COLO668 (cell line): ENCODE measurements around the gene INVS.
"Not testable (repeated sequence)": the region's sequence is repeated elsewhere in the genome, so short reads cannot be mapped to it uniquely, and the experiment has no call there.

Source experiments
- DNase-seq: peaks from one replicate; lab custom pipeline; 2025; ENCODE audit not compliant: unreplicated experiment; lab: John Stamatoyannopoulos, UW

INVS gene

GRCh38 chr9:100193078-100193477 is 94.0 kb downstream of the INVS start:
- DNase-seq = no peak

- DNase-seq = no peak
Measured at GRCh38 chr9:100196215-100196614, 97.2 kb downstream of the INVS start.

DNA sequence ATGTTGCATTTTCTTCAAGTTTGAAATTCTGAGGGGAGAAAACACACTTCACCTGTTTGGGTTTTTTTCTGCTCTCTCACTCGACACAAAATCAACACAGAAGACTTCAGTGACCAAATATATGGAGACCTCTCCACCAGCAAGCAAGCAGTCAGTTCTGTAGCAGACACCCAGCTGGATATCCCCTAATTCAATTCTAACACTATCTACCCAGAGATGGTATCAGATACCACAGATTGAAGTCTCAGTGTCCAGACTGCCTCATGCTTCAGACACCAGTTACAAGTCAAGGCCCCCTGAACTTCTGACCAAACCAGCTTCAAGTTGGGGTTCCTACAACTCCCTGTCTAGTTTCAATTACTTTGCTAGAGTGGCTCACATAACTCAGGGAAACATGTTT is 97.8 kb downstream of the INVS start:
- no peak for DNase-seq

DNA sequence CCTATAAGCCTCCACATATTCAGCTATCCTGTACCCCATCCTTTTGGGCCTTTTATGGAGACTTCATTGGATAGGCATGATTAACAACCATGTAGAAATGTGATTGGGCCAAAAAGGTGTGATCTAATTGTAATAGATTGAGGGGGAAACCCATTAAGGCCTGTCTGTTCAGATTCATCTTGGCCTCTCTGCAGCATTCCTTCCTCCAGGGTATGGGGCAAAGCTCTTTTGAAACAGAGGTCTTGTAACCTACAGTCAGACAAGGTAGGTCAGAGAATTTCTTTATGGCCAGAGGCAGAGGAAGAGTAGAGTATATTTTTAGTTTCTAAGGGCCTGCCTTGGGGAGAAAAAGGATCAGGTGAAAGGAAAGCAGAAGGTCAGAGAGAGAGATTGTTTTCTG is 98.5 kb downstream of the INVS start:
- DNase-seq = no peak

- no peak for DNase-seq
Measured at GRCh38 chr9:100202806-100203205, 103.8 kb downstream of the INVS start.

- DNase-seq = no peak
Measured at GRCh38 chr9:100204796-100205195, 105.8 kb downstream of the INVS start.

- DNase-seq = no peak
Measured at GRCh38 chr9:100206899-100207298, 107.9 kb downstream of the INVS start.

DNA sequence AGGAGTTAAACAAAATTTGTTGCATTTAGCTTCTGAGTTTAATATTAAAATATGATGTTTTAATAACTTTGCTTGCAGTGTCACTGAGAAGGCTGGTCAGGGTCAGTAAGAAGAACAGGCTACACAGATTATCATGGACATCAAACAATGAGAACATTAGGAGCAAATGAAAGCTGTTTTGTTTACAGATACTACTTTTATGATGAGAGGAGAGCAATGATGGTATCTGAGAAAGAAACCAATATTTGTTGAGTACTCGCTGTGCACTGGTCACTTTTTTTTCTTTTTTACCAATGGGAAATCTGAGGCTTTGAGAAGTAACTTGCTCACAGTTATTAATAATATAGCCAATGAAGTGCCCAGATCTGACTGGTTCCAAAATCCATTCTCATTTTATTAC is 109.6 kb downstream of the INVS start:
- DNase-seq = no peak

DNA sequence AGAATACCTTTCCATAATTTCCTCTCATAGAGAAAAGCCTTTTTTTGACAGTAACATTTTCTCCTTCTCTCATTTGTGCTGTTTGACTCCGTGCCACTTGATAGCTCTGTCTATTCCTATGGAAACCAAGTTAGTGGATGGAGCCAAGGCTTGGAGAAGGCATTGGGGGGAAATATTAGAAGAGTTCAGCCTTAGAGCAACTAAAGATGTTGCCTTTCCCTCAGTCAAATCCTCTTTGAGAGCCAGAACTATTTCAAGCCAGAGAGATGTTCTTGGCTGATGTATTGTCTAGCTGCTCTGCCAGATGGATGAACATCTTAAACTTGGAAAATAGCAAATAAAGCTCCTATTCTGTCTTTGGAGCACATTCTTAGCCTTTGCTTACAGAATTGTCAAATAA is 112.4 kb downstream of the INVS start:
- DNase-seq = no peak

GRCh38 chr9:100213730-100214477 is 114.9 kb downstream of the INVS start:
- DNase-seq = no peak

GRCh38 chr9:100216178-100216787 is 117.2 kb downstream of the INVS start:
- DNase-seq = peak; percentile 37

DNA sequence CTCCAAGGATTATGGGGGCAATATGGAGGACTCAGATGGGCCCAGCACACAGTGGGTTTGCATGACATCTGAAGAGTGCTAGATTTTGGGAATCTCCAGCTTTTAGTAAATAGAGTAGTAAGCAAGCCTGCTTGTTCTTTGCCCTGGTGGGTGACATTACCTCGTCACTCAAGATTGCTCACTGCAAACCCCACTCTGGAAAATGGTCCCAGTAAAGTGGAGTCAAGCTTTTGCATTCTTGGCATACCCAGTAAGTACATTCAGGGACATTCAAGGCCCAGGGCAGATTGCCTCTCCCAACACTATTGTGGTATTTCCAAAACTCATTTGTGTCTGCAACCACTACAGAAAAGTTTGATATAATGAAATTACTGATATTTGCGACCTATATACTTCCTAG is 118.5 kb downstream of the INVS start:
- DNase-seq = no peak

GRCh38 chr9:100219347-100219746 is 120.3 kb downstream of the INVS start:
- DNase-seq = no peak

- DNase-seq = no peak
Measured at GRCh38 chr9:100220936-100221335, 121.9 kb downstream of the INVS start.

- DNase-seq = no peak
Measured at GRCh38 chr9:100221538-100221937, 122.5 kb downstream of the INVS start.

- no peak for DNase-seq
Measured at GRCh38 chr9:100222674-100223073, 123.6 kb downstream of the INVS start.

DNA sequence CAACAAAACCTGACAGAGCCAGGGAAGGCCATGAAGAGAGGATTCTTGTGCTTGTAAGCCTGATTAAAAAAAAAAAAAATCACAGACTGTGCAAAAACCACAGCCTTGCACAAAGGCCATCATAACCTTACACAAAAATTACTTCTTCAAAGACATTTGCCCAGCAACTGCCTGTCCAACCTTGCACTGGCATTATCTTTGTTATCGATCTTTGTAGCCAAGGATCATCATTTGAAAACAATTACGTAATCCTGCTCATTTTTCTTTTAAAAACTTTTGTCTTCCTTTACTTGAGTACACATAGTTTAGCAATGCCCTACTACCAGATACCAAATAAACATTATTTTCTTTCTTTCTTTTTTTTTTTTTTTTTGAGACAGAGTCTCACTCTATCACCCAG is 128.6 kb downstream of the INVS start:
- no peak for DNase-seq

- no peak for DNase-seq
Measured at GRCh38 chr9:100228352-100228869, 129.4 kb downstream of the INVS start.

DNA sequence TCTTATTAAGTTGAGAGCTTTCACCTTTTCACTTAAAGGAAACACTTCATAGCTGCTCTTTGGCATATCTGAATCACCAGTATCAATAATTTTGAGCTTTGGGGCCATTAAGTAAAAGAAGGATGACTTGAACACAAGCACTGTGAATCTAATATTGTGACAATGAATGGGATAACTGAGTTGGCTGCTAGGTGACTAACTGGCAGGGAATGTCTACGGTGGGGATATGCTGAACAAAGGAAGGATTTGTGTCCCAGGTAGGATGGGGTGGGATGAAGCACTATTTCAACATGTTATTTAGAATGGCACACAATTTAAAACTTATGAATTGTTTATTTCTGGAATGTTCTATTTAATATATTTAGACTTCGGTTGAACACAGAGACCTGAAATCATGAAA is 130.1 kb downstream of the INVS start:
- DNase-seq = no peak

- peak; percentile 11 for DNase-seq
Measured at GRCh38 chr9:100229561-100229960, 130.5 kb downstream of the INVS start.

DNA sequence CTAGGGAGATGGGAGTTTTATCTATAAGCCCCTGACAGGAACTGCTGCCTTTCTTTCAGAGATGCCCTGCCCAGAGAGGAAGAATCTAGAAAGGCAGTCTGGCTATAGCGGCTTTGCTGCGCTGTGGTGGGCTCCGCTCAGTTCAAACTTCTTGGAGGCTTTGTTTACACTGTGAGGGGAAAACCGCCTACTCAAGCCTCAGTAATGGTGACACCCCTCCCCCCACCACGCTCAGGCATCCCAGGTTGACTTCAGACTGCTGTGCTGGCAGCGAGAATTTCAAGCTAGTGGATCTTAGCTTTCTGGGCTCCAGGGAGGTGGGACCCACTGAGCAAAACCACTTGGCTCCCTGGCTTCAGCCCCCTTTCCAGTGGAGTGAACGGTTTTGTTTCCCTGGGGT is 137.9 kb downstream of the INVS start:
- not testable (repeated sequence) for DNase-seq

DNA sequence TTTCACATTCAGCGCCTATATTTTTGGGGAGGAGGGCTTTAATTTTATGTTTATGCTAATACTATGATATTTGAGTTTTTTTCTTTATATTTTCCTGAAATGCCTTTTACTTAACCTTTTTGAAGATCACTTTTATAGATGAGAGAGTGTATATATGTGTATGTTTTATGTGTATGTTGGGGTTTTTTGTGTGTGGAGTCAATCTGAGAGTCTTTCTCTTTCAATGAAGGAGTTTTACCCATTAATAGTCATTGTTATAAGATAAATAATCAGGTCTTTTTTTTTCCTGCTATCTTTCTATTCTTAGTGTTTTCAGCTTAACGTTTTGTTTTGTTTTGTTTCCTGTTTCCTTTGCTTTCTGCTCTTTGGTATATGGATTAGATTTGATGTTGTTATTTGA is 141.5 kb downstream of the INVS start:
- no peak for DNase-seq

DNA sequence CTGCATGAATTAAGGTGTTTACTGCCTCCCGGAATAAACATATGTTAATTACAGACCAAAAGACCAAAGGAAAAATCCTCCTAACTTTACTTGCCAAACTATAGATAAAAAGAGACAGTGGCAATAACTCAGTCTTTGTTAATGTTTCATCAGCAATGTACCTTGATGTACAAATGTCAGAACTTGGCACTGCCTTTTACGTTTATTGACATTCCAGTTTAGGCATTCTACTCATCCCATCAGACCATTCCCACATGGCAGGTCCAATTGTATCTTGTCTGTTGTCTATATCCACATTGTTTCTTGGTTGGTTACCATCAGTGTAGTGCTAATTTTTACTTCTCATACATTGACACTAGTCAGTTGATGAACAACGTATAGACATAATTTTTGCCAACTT is 168.2 kb downstream of the INVS start:
- no peak for DNase-seq
